GM18873 (cell line): ENCODE results near the gene C11orf71.

Experiments used
- ATAC-seq: cut with Tn5 transposase; IDR thresholded peaks from one replicate; pipeline ENCODE4 v1.9.1; 2021; ENCODE audit warnings: mild to moderate bottlenecking, moderate library complexity, moderate number of reproducible peaks; ENCODE audit not compliant: unreplicated experiment, low FRiP score

Gene C11orf71

GRCh38 chr11:114362326-114362725 is 38.0 kb downstream of the C11orf71 start:
- ATAC-seq, result no peak

GRCh38 chr11:114359342-114359741 is 41.0 kb downstream of the C11orf71 start:
- no peak for ATAC-seq

GRCh38 chr11:114358716-114359115 is 41.6 kb downstream of the C11orf71 start:
- ATAC-seq, result no peak

GRCh38 chr11:114354076-114354475 is 46.2 kb downstream of the C11orf71 start:
- no peak for ATAC-seq

GRCh38 chr11:114353443-114353842 is 46.9 kb downstream of the C11orf71 start:
- no peak for ATAC-seq

GRCh38 chr11:114350022-114350421 is 50.3 kb downstream of the C11orf71 start:
- ATAC-seq, result no peak
